A673 (cell line): Measurements from ENCODE around the gene LAMP5. TPM values are rescaled to one million over a fixed set of nuclear protein-coding genes. Genes with fewer than 3 reads are reported as not detected.

Experiments used
- BruUV-seq: library from RNA; stranded (reverse); fragments of 400-500 nt; replicated peaks from 2 replicates; lab custom pipeline; 2021; lab: Mats Ljungman, UMichigan
- CTCF ChIA-PET: fragments of 300-600 bp; sonication (Branson Sonifier 250); formaldehyde crosslinking; loops from one replicate; lab custom pipeline; 2022; ENCODE audit warnings: antibody characterized with exemption; lab: Charles Lee
- POLR2A ChIA-PET: fragments of 300-600 bp; sonication (Branson Sonifier 250); formaldehyde crosslinking; loops from one replicate; lab custom pipeline; 2022; ENCODE audit warnings: antibody characterized with exemption; ENCODE audit not compliant: low non-redundant PET; lab: Charles Lee
- DNase-seq: peaks from one replicate; pipeline ENCODE4 v3.0.0-alpha.2; 2015; ENCODE audit warnings: low spot score
- H3K27ac ChIP-seq: fragments of 200-600 bp; sonication (generic); 2 replicates; pipeline ENCODE4 v1.5.1; 2016; ENCODE audit warnings: mixed run types, low read depth, mild to moderate bottlenecking, mixed read lengths, antibody characterized with exemption, low read length; ENCODE audit not compliant: poor library complexity, severe bottlenecking
- H3K27me3 ChIP-seq: fragments of 200-600 bp; sonication (generic); replicated peaks from 2 replicates; pipeline ENCODE4 v1.6.1; 2017; ENCODE audit warnings: mixed run types, low read depth, mild to moderate bottlenecking, mixed read lengths, antibody characterized with exemption, low read length; ENCODE audit not compliant: insufficient read depth, poor library complexity
- H3K36me3 ChIP-seq: fragments of 200-600 bp; sonication (generic); 2 replicates; pipeline ENCODE4 v1.6.1; 2016; ENCODE audit warnings: mixed run types, mild to moderate bottlenecking, mixed read lengths, antibody characterized with exemption, low read length; ENCODE audit not compliant: insufficient read depth, poor library complexity, severe bottlenecking
- H3K4me1 ChIP-seq: fragments of 200-600 bp; sonication (generic); 2 replicates; pipeline ENCODE4 v1.6.1; 2017; ENCODE audit warnings: mixed run types, mild to moderate bottlenecking, mixed read lengths, antibody characterized with exemption, low read length; ENCODE audit not compliant: insufficient read depth, poor library complexity, severe bottlenecking
- H3K4me3 ChIP-seq: fragments of 200-600 bp; sonication (generic); 2 replicates; pipeline ENCODE4 v1.5.1; 2016; ENCODE audit warnings: low read depth, mixed run types, mild to moderate bottlenecking, mixed read lengths, low read length; ENCODE audit not compliant: poor library complexity, severe bottlenecking
- H3K9me3 ChIP-seq: fragments of 200-600 bp; sonication (generic); 2 replicates; pipeline ENCODE4 v1.6.1; 2016; ENCODE audit warnings: mixed run types, low read depth, mild to moderate bottlenecking, mixed read lengths, antibody characterized with exemption, low read length; ENCODE audit not compliant: poor library complexity, severe bottlenecking
- CTCF ChIP-seq: fragments of 300-800, 200-600 bp; sonication (generic); conservative IDR thresholded peaks from 2 replicates; pipeline ENCODE4 v1.5.1; 2017; ENCODE audit warnings: low read depth, mild to moderate bottlenecking, antibody characterized with exemption, low read length, moderate library complexity, mixed read lengths
- EZH2 ChIP-seq: fragments of 200-600 bp; sonication (generic); IDR thresholded peaks from 2 replicates; pipeline ENCODE4 v1.6.1; 2017; ENCODE audit warnings: borderline replicate concordance, low read depth, mild to moderate bottlenecking, mixed read lengths, antibody characterized with exemption, low read length; ENCODE audit not compliant: poor library complexity, severe bottlenecking
- intact Hi-C: fragments of 100-400 bp; cut with micrococcal nuclease; formaldehyde crosslinking; loops from one replicate; pipeline ENCODE4 v1.10.0; 2022; ENCODE audit not compliant: unreplicated experiment
- total RNA-seq: library from RNA; stranded (reverse); gene quantifications from 2 replicates; pipeline ENCODE4 v1.2.3, GENCODE V29; 2021

Gene LAMP5
- total RNA-seq, 1 experiment from 2014 or later, result not detected

- intact Hi-C loops, result no loop called here
- ChIA-PET POLR2A (no interaction called here), CTCF (no interaction called here)
- DNase-seq, result no peak
- Histone ChIP-seq H3K27me3 (peaks cover under 1% of the 10 kb centered on the region), H3K4me1 (no peaks in the 10 kb centered on the region), H3K27ac (no peak overlapping the region), H3K9me3 (no peaks in the 10 kb centered on the region), H3K4me3 (no peak overlapping the region), H3K36me3 (no peaks in the 10 kb centered on the region)
- TF ChIP-seq EZH2 (no peak), CTCF (no peak)
- no TSS peak for BruUV-seq
Measured at GRCh38 chr20:9500121-9500520, 14.3 kb upstream of the LAMP5 start.

GRCh38 chr20:9501473-9501872 is 12.9 kb upstream of the LAMP5 start:
- no TSS peak for BruUV-seq

GRCh38 chr20:9503526-9504245 is 10.7 kb upstream of the LAMP5 start:
- H3K27me3 ChIP-seq, result peaks cover 14% of the 10 kb centered on the region
- no peak overlapping the region for H3K27ac ChIP-seq
- BruUV-seq, result no TSS peak
- TF ChIP-seq CTCF (peak; percentile 60), EZH2 (no peak)
- ChIA-PET POLR2A (no interaction called here), CTCF (interaction anchor here (0.7 kb wide), 1 partner anchor 106 kb away, joined by 11 read pairs; no protein-coding TSS in a partner anchor)
- H3K9me3 ChIP-seq, result no peaks in the 10 kb centered on the region
- H3K4me1 ChIP-seq, result no peaks in the 10 kb centered on the region
- DNase-seq, result peak; percentile 17
- intact Hi-C loops, result no loop called here
- H3K36me3 ChIP-seq, result no peaks in the 10 kb centered on the region
- H3K4me3 ChIP-seq, result no peak overlapping the region

More at GRCh38 chr20:9501473-9501872, 12.9 kb upstream of the LAMP5 start:
- Histone ChIP-seq H3K9me3 (no peaks in the 10 kb centered on the region), H3K27me3 (peaks cover 3% of the 10 kb centered on the region), H3K4me3 (no peak overlapping the region), H3K36me3 (no peaks in the 10 kb centered on the region), H3K27ac (no peak overlapping the region), H3K4me1 (no peaks in the 10 kb centered on the region)
- no peak for TF ChIP-seq CTCF
- no peak for TF ChIP-seq EZH2
- no peak for DNase-seq
- intact Hi-C loops, result no loop called here
- CTCF ChIA-PET, result no interaction called here
- POLR2A ChIA-PET, result no interaction called here
